AG08395 (cell line): ENCODE results near the gene CTRB2.
"Not testable (repeated sequence)": the region's sequence is repeated elsewhere in the genome, so short reads cannot be mapped to it uniquely, and the experiment has no call there.

Experiments used
- DNase-seq: peaks from one replicate; pipeline ENCODE4 v3.0.0; 2012; ENCODE audit warnings: mixed read lengths, low spot score

The CTRB2 gene

GRCh38 chr16:75205438-75205837, 1.5 kb downstream of the CTRB2 start:
- not testable (repeated sequence) for DNase-seq

DNA sequence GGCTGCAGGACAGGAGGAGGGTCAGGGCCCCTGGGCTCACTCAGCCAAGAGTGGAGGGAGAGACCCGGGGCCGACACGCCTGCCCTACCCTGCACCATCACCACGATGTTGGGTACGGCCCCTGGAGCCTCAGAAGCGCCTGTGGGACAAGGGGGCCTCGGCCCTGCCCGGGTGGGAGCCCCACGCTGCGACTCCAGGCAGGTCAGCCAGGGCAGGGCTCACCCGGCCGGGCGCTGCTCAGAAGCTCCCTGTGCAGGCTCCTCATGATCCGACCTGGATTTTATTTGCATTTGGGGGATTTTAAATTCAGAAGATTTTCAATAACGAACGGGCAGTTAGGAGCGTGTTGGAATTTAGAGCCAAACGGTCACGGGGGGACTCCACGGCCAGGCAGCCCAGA, 2.1 kb downstream of the CTRB2 start:
- DNase-seq = not testable (repeated sequence)

GRCh38 chr16:75204410-75204758, 2.6 kb downstream of the CTRB2 start:
- no peak for DNase-seq

DNA sequence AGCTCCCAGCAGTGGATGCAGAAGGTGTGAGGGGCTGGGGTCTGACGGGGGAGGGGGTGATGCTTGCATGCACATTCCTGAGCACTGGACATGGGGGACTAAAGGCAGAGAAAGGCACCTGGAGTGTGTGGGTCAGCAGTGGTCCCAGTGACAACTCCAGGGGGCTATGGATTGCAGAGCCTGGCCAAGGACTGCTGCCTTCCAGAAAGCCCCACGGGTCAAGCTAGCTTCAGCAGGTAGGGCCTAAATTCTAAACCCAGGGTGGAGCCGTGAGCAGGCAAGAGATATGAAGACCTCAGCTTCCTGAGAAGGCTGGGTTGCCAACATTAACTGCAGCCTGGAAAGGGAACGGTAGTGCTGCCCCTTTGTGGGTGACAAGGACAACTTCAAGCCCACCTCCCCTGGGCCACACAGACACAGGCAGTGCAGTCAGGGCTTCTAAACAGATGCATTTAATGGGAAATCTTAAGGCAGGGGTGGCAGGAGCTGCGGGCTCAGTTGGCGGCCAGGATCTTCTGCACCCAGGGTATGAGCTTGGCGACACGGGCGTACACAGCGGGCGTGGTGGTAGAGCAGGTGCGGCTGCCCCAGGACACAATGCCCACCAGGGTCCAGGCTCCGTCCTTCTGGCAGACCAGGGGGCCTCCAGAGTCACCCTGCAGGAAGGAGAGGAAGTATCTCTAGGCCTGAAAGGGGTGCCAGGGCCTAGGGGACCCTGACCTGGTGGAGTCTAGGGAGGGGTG, 3.1 kb downstream of the CTRB2 start:
- DNase-seq = no peak

DNA sequence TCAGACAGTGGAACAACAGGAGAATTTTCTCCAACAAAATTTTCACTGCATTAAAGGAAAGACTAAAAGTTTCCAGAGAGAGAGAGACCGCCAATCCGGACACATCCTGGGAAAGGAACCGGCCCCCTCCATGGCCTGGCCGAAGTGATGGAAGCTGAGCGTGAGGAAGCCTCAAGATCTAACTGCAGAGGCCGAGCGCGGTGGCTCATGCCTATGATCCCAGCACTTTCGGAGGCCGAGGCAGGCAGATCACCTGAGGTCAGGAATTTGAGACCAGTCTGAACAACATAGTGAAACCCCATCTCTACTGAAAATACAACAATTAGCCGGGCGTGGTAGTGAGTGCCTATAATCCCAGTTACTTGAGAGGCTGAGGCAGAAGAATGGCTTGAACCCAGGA, 3.9 kb downstream of the CTRB2 start:
- DNase-seq = no peak

DNA sequence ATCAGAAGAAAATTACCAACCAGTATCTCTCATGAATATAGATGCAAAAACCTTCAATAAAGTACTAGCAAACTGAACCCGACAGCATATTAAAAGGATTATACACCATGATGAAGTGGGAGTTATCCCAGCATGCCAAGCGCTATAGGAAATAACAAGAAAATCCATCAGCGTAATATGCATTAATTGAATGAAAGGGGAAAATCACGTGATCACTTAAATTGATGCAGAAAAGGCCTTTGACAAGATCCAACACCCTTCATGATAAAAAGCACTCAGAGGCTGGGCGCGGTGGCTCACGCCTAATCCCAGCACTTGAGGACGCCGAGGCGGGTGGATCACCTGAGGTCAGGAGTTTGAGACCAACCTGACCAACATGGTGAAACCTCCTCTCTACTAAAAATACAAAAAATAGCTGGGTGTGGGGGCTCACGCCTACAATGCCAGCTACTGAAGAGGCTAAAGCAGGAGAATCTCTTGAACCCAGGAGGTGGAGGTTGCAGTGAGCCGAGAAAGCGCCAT, 4.8 kb downstream of the CTRB2 start:
- no peak for DNase-seq

DNA sequence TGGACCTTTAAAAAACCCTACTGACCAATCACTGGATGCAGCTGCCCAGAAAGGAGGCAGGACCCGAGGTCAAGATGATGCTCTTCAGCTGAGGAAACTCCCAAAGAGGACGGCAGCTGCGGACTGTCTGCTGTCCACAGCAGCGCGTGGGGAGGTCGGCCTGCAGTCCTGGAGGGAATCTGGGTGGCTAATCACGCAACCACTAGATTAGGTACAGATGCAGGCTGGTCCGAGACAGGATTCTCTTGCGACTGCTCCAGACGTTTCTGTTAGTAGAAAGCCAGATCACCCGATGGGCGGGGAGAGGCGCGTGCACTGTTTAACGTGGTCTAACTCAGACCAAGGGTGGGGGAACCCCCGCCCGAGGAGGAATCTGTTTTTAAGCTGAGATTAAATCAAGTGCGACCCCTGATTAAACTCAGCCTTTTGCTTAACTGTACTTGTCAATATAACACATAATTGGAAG, 8.8 kb downstream of the CTRB2 start:
- peak; percentile 71 for DNase-seq

DNA sequence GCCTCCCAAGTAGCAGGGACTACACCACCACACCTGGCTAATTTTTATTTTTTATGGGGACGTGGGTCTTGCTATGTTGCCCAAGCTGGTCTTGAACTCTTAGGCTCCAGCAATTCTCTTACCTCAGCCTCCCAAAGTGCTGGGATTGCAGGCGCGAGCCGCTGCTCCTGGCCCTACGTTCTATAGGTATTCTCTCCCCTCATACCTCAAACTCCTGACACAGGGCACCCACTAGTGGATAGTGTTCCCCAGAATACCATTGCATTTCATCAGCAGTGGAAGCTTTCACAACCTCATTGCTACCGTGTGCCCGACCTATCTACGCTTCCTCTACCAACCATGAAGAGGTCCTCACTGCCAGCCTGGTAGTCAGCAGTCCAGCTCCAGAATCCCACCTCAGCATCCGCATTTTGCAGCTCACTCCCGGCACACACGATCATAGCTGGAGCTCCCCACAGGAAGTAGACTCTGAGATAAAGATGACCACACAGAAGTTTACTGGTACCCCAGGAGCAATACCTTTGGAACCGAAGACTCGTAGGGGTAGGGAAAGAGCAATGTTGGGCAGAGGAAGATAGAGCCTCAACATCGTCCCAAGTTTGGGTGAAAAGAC, 9.3 kb downstream of the CTRB2 start:
- DNase-seq = no peak

DNA sequence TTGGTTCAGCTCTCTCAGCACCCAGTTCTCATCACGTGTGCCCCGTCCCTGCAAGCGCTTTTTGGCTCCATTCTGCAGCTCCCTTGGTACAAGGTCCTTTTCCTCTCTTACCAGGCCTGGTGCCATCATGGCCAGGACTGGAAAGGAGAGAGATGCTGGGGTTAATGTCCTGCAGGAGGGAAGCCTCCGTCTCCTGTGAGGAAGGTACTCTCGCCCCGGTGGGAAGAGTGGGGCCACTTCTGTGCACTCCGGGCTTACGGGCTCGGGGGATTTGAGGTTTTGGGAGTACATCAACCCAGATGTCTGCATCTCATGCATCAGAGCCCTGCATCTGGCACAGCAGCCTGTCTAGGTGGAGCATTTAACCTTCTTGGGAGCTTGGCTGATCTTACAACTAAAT, 10.1 kb downstream of the CTRB2 start:
- DNase-seq = no peak

- no peak for DNase-seq
These were observed 10.9 kb downstream of the CTRB2 start for GRCh38 chr16:75195811-75196790.

DNA sequence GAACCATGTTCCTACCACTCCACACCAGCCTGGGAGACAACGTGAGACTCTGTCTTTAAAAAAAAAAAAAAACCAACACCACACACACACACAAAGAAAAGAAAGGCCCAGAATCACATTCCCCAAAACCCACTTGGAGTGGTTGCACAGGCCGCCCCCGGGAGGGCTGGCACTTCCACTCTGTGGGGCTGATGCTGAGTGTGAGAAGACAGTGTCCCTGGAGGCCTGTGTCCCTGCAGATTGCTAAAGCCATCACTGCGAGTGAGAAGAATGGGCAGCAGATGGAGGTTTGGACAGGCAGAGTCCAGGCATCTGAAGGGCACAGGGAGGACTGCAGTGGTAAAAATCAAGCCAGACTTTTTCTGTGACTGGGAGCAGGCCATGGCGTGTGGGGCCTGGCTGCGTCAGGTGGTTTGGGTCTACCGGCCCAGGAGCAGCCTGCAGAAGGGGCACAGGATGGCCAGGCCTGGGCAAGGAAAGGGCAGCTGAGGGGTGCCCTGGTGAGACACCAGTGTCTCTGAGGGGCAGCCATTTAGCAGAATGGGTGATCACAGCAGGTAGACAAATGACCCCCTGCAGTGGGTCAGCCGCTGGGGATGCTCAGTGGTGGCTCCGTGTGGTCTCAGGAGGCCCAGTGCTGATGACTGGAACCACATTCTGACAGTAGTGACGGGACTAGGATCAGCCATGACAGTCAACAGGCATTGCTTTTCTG, 13.1 kb downstream of the CTRB2 start:
- DNase-seq = no peak

DNA sequence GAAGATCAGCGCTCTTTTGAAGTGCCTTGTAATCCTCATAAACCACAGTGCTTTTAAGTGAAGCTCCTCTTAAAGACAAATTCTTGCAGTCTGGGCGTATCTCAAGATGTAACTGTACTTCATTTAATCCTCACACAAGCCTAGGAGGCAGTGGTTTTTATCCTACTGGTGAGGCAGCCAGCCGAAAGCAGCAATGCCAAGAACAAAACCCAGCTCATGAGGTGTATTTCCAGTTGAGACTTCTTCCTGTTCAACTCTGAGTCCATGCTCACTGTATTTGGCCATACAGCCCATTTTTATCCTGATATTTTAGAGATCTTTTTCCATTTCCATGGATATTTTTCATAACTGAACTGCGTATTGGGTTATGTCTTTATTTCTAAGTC, 13.7 kb downstream of the CTRB2 start:
- no peak for DNase-seq

- DNase-seq = no peak
These were observed 14.2 kb downstream of the CTRB2 start for GRCh38 chr16:75192606-75193264.

- DNase-seq = no peak
These were observed 17.2 kb downstream of the CTRB2 start for GRCh38 chr16:75189638-75190245.

GRCh38 chr16:75188832-75189477, 18.0 kb downstream of the CTRB2 start:
- no peak for DNase-seq

DNA sequence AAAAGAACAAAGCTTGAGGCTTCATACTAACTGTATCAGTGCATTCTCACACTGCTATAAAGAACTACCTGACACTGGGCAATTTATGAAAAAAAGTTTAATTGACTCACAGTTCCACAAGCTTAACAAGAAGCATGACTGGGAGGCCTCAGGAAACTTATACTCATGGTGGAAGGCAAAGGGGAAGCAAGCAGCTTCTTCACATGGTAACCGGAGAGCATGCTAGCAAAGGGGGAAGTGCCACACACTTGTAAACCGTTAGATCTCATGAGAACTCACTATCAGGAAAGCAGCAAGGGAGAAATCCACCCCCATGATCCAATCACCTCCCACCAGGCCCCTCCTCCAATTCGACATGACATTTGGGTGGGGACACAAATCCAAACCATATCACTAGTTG, 25.3 kb downstream of the CTRB2 start:
- DNase-seq = no peak

DNA sequence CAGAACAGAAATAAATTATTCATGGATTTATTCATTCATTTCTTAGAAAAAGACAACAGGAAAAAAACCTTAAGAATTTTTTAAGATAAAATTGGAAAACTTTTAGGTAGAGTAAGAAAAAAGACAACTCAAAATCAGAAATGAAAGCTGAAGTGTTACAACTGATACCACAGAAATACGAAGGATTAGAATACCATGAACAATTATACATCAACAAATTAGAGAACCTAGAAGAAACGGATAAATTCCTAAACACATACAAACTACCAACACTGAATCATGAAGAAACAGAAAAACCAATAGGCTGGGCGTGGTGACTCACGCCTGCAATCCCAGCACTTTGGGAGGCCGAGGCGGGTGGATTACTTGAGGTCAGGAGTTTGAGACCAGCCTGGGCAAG, 27.8 kb downstream of the CTRB2 start:
- no peak for DNase-seq

DNA sequence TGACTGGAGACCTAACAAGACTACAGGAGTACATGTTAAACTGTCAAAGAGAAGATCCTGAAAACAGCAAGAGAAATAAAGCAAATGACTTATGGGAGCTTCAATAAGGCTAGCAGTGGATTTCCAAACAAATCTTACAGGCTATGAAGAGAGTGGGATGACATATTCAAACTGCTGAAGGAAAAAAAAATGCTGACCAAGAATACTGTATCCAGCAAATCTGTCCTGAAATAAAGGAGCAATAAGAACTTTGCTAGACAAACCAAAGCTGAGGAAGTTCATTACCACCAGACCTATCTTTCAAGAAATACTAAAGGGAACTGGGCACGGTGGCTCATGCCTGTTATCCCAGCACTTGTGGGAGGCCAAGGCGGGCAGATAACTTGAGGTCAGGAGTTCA, 30.0 kb downstream of the CTRB2 start:
- DNase-seq = no peak

GRCh38 chr16:75175074-75175473, 31.9 kb downstream of the CTRB2 start:
- no peak for DNase-seq

DNA sequence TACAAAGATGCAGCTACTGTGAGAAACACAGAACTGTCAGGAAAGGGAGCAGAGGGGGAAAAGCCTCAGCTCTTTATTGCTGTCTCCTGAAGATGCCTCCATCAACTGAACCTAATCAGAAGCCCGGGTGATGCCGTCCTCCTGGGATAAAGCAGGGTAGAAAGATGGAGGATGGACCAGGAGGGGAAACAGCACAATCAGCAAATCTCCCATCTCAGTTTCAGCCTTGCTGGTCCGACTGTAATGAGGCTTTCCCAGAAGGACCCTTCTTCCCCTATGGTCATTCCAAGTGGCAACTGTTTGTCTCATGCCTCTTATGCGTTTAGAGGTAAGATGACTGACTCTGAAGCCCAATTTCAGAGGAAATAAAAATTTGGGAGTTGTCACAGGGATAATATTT, 34.4 kb downstream of the CTRB2 start:
- no peak for DNase-seq
